22Rv1 (cell line): ENCODE results near the gene PRDM8.

Source experiments
- ZFX ChIP-seq: fragments of 450-650 bp; IDR thresholded peaks from 2 replicates; pipeline ENCODE4 v1.6.1; 2017; ENCODE audit warnings: antibody characterized with exemption, borderline replicate concordance
- TF ChIP-seq, protein P1 (sequence below): fragments of 450-650 bp; IDR thresholded peaks from 2 replicates; pipeline ENCODE4 v1.5.1; 2017; ENCODE audit warnings: mild to moderate bottlenecking

DNA sequence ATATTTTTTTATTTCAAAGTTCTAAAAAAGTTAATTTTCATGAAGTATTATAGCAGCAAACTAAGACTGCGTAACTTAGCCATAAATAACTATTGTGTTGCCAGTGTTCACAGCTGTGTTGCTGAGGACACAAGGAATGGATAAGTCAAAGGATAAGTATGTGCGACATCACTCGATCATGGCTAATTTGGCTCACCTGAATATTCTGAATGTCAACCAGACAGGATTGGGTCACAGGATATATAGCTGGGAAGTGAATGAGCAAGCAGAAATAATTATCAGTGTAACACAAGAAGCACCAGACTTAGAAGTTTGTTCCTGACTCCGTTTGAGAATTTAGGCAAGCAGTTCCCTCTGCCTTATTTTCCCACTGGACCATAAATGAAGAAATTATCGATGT, 33.9 kb downstream of the PRDM8 start:
- TF ChIP-seq, protein P1, sequence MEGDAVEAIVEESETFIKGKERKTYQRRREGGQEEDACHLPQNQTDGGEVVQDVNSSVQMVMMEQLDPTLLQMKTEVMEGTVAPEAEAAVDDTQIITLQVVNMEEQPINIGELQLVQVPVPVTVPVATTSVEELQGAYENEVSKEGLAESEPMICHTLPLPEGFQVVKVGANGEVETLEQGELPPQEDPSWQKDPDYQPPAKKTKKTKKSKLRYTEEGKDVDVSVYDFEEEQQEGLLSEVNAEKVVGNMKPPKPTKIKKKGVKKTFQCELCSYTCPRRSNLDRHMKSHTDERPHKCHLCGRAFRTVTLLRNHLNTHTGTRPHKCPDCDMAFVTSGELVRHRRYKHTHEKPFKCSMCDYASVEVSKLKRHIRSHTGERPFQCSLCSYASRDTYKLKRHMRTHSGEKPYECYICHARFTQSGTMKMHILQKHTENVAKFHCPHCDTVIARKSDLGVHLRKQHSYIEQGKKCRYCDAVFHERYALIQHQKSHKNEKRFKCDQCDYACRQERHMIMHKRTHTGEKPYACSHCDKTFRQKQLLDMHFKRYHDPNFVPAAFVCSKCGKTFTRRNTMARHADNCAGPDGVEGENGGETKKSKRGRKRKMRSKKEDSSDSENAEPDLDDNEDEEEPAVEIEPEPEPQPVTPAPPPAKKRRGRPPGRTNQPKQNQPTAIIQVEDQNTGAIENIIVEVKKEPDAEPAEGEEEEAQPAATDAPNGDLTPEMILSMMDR, result no peak
- TF ChIP-seq ZFX, result no peak
